Measurements from ENCODE around the gene SEMA4B. TPM values are rescaled to one million over a fixed set of nuclear protein-coding genes. Genes with fewer than 3 reads are reported as not detected.
A peak's percentile ranks its signal among the peaks of the same experiment; 100 is the strongest.

SEMA4B gene
- total RNA-seq, 1 experiment from 2014 or later, result 32.5 TPM

- no peak overlapping the region for H2BK12ac ChIP-seq (ENCODE audit: insufficient read length, low read depth, low read length)
- no peaks in the 10 kb centered on the region for H3K9me3 ChIP-seq (ENCODE audit: control insufficient read depth, low read depth, low read length)
- Mint-ChIP-seq H3K4me1 (peaks cover 17 to 23% of the 10 kb centered on the region in 2 experiments), H3K27me3 (ENCODE audit: low read depth) (peaks cover 3% of the 10 kb centered on the region), H3K27ac (peak overlapping the region in 1 of 3 experiments; percentile 18; a peak in 1 of 7 replicates), H3K9me3 (no peaks in the 10 kb centered on the region), H3K4me3 (peak overlapping the region; percentile 64 to 75), H3K36me3 (ENCODE audit: insufficient read depth in 1 of 3, low read depth in 3 of 3) (no peaks in the 10 kb centered on the region; a peak in 1 of 7 replicates)
- no peak overlapping the region for H3K27ac ChIP-seq (ENCODE audit: insufficient read length, low read depth, low read length)
- TF ChIP-seq CTCF (conservative IDR thresholded peaks at IDR 0.05), result no peak
- no peak overlapping the region for H4K5ac ChIP-seq (ENCODE audit: insufficient read length, low read depth, low read length)
- peaks cover 4% of the 10 kb centered on the region for H3K23me2 ChIP-seq (ENCODE audit: insufficient read length, low read depth, low read length, poor library complexity, severe bottlenecking)
- no peak overlapping the region for H3K4ac ChIP-seq (ENCODE audit: low read depth, low read length)
- no peak overlapping the region for H2AK5ac ChIP-seq (ENCODE audit: insufficient read length, low read length)
- H3K4me1 ChIP-seq (ENCODE audit: insufficient read depth, low read length), result no peaks in the 10 kb centered on the region
- H3K23ac ChIP-seq (ENCODE audit: insufficient read length, low read depth, low read length), result no peak overlapping the region
- no peak overlapping the region for H3T11ph ChIP-seq (ENCODE audit: low read length)
- H3K14ac ChIP-seq (ENCODE audit: insufficient read depth, low read length), result no peak overlapping the region; the same call in 1 of the 2 replicates
- H2AFZ ChIP-seq (ENCODE audit: low read length), result no peak overlapping the region
- no peak overlapping the region for H2BK120ac ChIP-seq (ENCODE audit: low read depth, low read length, poor library complexity, severe bottlenecking)
- H4K91ac ChIP-seq (ENCODE audit: insufficient read length, low read depth, low read length), result no peak overlapping the region
- no peaks in the 10 kb centered on the region for H3K27me3 ChIP-seq (ENCODE audit: insufficient read depth, low read length)
- H3K9ac ChIP-seq (ENCODE audit: extremely low read depth, insufficient read length, low read length), result no peak overlapping the region
- H3K56ac ChIP-seq (ENCODE audit: insufficient read length, low read depth, low read length), result no peak overlapping the region
- H2BK20ac ChIP-seq (ENCODE audit: low read depth, low read length, poor library complexity, severe bottlenecking), result no peak overlapping the region
- no peak overlapping the region for H2BK5ac ChIP-seq (ENCODE audit: insufficient read length, low read length)
- H2BK15ac ChIP-seq (ENCODE audit: low read depth, low read length), result no peak overlapping the region
- no peaks in the 10 kb centered on the region for H4K20me1 ChIP-seq (ENCODE audit: control insufficient read depth, insufficient read depth, insufficient read length)
- DNase-seq, result peak; percentile 42
- H3K79me1 ChIP-seq (ENCODE audit: insufficient read depth, low read depth, low read length, poor library complexity, severe bottlenecking), result no peaks in the 10 kb centered on the region
- no CpG with 5 or more reads among the region's 27 CpGs for WGBS (ENCODE audit: extremely low coverage, insufficient read length, low lambda C conversion rate)
- no peak overlapping the region for H4K8ac ChIP-seq (replicated peaks; ENCODE audit: insufficient read length, low read depth, low read length)
- no peak overlapping the region for H3K4me2 ChIP-seq (ENCODE audit: insufficient read depth, insufficient read length, low read length)
- H3K79me2 ChIP-seq (ENCODE audit: insufficient read depth, low read length), result no peaks in the 10 kb centered on the region
- H3K18ac ChIP-seq (ENCODE audit: insufficient read length, low read depth, low read length), result no peak overlapping the region
Measured at GRCh38 chr15:90184119-90184785, 16.9 kb upstream of the SEMA4B start.

Data from H9 (cell line).